Astrocyte (in vitro differentiated cells and primary cell): ENCODE data around the gene PRPF31.

ENCODE experiments used
- CTCF ChIP-seq: IDR thresholded peaks from 2 replicates; pipeline ENCODE4 v1.5.1; 2011; ENCODE audit warnings: low read depth, mild to moderate bottlenecking, inconsistent platforms, low read length, moderate library complexity; ENCODE audit not compliant: insufficient read depth
- EZH2 ChIP-seq: IDR thresholded peaks from 2 replicates; pipeline ENCODE4 v1.6.1; 2012; ENCODE audit warnings: mild to moderate bottlenecking, low read length, inconsistent platforms; ENCODE audit not compliant: insufficient read depth

- TF ChIP-seq EZH2 = no peak
- no peak for TF ChIP-seq CTCF
Observed at GRCh38 chr19:54149021-54149812, 33.7 kb downstream of the PRPF31 start.
